ENCODE data around the gene SLC19A2.

SLC19A2 gene

GRCh38 chr1:169475806-169476387 is 9.8 kb downstream of the SLC19A2 start:
- no peak for DNase-seq (ENCODE audit: low spot score)

DNA sequence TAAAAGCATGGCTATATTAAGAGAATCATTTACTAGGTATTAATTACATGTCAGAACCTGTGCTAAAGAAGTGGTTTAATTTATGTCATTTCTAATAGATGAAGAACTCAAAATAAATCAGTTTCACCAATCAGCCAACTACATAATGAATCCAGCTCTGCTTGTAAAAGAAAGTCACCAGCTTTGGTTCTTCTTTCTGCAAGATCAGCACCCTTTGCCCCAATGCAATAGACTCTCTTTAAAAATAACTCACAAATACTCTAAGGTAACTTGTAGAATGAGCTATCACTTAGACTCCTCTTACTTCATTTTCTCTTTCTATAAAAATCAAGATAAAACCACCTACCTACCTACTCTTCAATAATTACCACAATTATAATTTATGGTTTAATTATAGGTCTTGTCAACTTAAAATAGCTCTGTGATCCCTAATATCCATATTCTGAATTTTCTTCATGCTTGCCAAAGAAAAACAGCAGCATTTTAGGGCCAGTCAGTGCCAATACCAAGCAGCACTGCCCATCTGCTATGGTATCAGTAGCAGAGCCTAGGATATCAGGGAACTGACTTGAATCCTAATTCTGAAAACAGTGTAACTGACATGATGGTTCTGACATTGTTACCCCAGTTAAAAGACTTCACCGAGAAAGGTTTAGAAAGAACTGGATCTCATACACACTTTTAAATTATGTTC is 11.3 kb downstream of the SLC19A2 start:
- no peak for DNase-seq (ENCODE audit: low spot score)

GRCh38 chr1:169473347-169473746 is 12.4 kb downstream of the SLC19A2 start:
- no peak for DNase-seq (ENCODE audit: low spot score)

DNA sequence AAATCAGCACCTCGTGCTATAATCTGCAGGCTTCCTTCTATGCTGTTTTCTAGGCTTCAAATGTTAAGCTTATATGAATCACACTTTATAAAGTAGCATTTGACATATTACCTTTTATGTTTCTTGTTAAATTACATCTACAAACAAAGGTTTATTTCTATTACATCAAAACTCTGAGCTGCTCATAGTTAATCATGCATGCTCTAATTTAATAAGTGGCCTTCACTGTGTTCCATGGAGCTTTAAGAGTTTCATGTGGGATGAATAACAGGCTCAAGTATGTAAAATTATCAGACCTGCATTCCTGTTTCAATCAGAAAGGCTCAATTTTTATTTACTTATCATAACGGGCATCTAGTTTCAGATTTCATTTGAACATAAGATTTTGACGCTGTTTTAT is 13.0 kb downstream of the SLC19A2 start:
- DNase-seq (ENCODE audit: low spot score): no peak

DNA sequence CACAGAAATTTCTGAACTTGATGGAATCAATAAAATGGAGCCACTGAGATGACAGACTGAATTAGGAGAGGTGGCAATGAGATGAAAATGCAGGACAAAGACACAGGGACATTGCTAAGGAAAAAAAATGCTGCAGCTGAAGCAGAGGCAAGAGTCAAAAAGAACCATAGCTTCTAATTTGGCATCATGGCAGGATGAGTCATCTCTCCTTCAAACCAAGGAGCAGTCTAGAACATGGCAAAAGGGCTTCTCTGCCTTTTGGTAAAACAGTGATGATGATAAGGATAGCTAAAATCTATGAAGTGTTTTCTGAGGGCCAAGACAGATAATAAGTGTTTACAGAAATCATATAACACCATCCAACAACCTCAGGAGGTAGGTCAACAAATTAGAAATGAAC is 16.8 kb downstream of the SLC19A2 start:
- no peak for DNase-seq (ENCODE audit: low spot score)

GRCh38 chr1:169466259-169467230 is 19.2 kb downstream of the SLC19A2 start:
- DNase-seq (ENCODE audit: low spot score): no peak

- DNase-seq (ENCODE audit: low spot score): no peak
These were observed 20.5 kb downstream of the SLC19A2 start for GRCh38 chr1:169465281-169465680.

GRCh38 chr1:169462385-169462784 is 23.4 kb downstream of the SLC19A2 start:
- no peak for DNase-seq (ENCODE audit: low spot score)

GRCh38 chr1:169461390-169462000 is 24.2 kb downstream of the SLC19A2 start:
- no peak for DNase-seq (ENCODE audit: low spot score)

DNA sequence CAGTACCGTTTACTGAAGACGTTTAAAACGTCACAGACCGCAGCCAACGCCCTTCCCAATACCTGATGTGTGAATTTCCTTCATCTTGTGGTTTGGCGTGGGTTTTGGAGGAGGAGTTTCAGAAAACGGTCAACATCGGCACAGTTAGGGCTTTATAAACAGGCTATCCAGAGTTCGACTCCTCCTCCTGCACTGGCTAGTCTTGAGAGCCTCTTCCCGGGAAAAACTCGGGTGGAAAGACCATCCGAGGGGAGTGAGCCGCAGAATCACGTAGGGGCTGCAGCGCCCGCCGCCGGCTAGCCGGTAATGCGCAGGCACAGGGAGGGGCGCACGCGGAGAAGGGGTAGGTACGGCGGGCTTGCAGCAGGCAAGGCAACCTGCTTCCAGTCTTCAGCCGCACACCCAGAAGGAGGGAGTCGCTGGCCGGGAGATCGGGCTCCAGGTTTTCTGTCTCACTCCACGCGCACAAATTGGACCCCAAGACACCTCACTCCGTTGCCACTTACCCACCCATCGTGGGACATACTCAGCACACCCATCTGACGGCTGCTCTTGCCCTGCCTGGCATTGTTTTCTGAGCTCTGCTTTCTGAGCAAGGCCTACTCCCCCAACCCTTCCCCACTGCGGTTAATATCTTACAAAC is 25.4 kb downstream of the SLC19A2 start:
- DNase-seq (ENCODE audit: low spot score): no peak

- no peak for DNase-seq (ENCODE audit: low spot score)
These were observed 28.3 kb downstream of the SLC19A2 start for GRCh38 chr1:169457443-169457842.

DNA sequence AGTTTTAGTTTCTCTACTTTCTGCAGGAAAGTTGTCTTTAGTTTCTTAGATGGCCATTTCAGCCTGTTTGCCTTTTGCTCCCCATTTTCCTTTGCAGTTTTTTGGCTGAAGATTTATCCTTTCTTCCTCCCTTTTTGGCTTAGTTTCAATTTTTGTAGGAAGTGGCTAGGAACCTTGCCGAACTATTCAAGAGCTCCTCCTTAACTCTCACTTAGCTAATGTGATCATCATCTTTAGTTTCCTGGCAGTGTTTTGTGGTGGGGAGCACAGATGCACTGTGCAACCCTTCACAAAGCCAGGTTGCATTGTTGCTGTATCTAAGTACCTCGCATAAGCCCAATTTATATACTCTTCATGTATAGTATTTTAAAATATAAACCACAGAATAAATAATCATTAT is 29.7 kb downstream of the SLC19A2 start:
- no peak for DNase-seq (ENCODE audit: low spot score)

GRCh38 chr1:169452921-169453320 is 32.8 kb downstream of the SLC19A2 start:
- no peak for DNase-seq (ENCODE audit: low spot score)

GRCh38 chr1:169451218-169451824 is 34.4 kb downstream of the SLC19A2 start:
- no peak for DNase-seq (ENCODE audit: low spot score)

DNA sequence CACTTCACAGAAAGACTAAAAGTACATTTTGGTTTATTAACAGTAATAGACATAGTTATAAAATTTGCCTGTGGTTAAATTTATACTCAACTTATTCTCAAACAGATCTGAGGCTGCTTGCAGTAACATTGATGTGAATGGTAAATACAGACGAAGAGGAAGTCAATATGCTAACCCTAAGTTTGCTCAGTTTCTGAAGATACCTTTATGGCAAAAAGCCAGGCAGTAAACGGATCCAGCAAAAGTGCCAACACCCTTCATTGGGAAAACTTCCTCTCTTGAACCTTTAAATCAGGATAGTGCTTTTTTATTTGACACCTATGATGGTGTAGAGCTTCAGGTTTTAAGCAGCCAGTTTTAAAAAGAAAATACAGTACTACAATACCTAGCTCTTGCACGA is 41.8 kb downstream of the SLC19A2 start:
- no peak for DNase-seq (ENCODE audit: low spot score)

GRCh38 chr1:169427081-169427641 is 58.6 kb downstream of the SLC19A2 start, which contains the start of gene CCDC181:
CCDC181 (minus strand) TSS chr1:169427474; CDS start chr1:169424927, 2,547 bp downstream.
- peak; percentile 87 for DNase-seq (ENCODE audit: low spot score)

- peak; percentile 5 for DNase-seq (ENCODE audit: low spot score)
These were observed 59.5 kb downstream of the SLC19A2 start for GRCh38 chr1:169426174-169426705.

DNA sequence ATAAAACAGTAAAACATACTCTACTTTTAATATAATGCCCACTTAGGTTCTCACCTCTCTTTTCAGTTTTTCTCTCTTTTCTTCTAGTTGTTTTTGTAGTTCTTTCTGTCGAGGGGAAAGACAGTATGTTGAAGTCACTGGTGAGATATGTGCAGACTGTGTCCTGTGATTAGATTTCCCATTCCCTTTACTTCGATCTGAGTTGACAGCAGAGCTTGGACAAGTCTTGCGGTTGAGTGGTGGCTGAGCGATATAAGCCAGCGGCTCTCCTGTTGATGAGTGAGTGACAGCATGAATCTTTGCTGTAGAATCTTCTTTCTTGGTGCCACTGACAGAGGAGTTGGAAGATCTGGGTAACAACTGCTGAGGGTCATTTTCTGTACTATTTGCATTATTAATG is 64.4 kb downstream of the SLC19A2 start:
- no peak for DNase-seq (ENCODE audit: low spot score)

DNA sequence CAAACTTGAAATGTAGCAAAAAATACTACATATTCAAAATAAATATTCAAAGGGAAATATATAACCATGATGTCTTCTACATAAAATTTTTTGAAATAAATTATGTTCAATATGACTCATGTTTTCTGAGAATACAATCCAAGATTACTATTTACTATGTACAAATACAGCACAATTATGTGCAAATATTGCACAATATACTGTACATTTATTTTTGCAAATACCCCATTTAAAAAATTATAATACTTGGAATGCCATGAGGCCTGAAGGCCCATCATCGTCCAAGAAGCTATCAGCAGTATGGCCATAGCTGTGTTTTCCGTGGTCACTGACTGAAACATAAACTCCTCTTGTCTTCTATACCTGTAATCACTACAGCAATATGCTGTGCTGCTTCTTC is 70.8 kb downstream of the SLC19A2 start:
- no peak for DNase-seq (ENCODE audit: low spot score)
